ENCODE measurements around the gene ST3GAL4.
"Not testable (repeated sequence)": the region's sequence is repeated elsewhere in the genome, so short reads cannot be mapped to it uniquely, and the experiment has no call there.

ST3GAL4 gene, protein sequence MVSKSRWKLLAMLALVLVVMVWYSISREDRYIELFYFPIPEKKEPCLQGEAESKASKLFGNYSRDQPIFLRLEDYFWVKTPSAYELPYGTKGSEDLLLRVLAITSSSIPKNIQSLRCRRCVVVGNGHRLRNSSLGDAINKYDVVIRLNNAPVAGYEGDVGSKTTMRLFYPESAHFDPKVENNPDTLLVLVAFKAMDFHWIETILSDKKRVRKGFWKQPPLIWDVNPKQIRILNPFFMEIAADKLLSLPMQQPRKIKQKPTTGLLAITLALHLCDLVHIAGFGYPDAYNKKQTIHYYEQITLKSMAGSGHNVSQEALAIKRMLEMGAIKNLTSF

DNA sequence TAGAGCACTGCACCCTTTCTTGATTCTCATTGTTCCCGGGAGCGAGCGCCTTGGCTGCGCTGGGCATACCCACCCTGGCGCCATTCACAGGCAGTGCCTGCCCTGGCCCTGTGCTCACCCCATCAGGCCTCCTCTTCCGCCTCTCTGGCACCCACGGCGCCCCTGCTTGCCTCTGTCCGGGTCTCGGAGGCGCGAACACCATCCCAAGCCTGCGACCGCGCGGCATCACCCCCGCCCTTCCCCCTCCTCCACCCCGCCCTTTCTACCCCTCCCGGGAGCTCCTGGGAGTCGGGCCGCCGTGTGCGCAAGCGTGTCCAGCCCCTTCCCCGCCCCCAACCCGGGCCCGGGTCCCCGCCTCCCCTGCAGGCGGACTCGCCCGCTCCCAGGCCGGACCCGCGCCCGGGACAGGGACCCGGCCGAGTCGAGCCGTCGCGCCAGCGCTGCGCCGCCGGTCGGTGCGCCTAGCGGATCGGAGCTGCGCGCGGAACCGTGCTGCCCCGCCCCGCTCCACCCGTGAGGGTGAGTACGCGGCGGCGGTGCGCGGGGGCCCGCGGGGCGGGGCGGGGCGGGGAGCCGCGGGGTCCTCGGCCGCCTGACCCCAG lies at the start of gene ST3GAL4:
Gene ST3GAL4 (plus strand): TSS at position 363 of the 602 bp plus-strand sequence. CDS start 50,470 bp downstream, outside the sequence.
- DNase-seq, result peak; percentile 69

DNA sequence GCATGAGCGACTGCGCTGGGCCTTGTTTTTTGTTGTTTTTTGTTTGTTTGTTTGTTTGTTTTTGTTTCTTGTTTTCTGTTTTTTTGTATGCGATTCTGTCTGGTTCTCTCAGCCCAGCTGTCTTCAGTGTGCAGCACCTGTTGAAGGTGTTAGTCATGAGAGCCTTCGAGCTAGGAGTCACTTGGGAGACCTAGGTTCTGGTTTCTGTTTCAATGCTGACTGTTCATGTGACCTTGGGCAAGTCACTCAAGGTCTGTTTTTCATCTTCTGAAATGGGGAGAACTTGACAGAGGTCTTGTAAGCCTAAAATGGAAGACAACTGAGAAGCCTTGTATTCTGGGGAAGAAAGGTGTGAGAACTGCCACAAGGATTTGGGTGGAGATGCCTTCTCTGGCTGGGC lies 49.8 kb upstream of the ST3GAL4 start:
- DNase-seq, result no peak

DNA sequence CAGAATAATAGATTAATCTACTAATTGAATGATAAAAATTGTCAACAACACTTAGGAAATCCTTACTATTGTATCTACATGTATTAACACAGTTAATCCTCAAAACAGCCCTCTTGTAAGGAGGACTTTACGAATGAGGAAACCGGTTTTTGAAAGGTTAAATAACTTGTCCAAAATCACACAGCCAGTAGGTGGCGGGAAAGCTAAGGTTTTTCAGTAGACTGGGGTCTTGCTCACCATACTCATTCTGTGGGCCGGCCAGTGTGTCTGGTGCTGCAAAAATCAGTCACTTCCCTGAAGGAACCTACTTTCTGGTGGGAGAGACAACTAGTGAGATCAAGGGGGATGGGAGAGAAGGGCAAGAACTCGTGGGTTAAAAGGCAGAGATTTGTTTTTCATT lies 47.8 kb upstream of the ST3GAL4 start:
- DNase-seq, result peak; percentile 76

DNA sequence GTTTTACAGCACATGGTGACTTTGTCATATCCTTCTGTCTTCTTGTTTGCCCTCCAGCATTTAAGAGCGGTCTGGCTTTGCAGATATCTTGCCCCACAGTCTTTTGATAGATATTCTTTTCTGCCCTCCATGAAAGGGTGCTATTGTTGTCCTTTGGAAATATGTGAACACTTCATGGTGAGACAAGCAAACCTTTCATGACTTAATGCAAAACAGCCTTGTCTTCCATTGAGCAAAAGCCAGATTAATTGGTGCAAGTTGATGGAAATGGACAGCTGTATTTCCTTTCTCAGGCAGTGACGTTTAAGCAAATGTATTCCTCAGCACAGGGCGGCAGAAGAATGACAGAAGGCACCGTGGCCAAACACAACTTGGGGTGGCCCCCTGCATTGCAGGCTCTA lies 47.2 kb upstream of the ST3GAL4 start:
- no peak for DNase-seq

DNA sequence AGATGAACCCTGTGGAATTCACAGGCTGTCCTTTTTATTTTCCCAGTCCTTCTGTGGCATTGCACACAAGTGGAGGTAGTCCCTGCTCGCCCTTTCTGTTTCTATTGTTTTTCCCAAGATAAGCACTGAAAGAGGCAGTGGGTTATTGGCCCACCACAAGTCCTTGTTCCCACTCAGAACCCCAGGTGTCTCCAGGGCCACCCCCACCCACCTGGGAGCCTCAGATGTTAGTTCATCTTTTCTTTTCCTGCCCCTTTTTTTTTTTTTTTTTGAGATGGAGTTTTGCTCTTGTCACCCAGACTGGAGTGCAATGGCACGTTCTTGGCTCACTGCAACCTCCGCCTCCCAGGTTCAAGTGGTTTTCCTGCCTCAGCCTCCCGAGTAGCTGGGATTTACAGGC lies 46.7 kb upstream of the ST3GAL4 start:
- DNase-seq, result not testable (repeated sequence)

DNA sequence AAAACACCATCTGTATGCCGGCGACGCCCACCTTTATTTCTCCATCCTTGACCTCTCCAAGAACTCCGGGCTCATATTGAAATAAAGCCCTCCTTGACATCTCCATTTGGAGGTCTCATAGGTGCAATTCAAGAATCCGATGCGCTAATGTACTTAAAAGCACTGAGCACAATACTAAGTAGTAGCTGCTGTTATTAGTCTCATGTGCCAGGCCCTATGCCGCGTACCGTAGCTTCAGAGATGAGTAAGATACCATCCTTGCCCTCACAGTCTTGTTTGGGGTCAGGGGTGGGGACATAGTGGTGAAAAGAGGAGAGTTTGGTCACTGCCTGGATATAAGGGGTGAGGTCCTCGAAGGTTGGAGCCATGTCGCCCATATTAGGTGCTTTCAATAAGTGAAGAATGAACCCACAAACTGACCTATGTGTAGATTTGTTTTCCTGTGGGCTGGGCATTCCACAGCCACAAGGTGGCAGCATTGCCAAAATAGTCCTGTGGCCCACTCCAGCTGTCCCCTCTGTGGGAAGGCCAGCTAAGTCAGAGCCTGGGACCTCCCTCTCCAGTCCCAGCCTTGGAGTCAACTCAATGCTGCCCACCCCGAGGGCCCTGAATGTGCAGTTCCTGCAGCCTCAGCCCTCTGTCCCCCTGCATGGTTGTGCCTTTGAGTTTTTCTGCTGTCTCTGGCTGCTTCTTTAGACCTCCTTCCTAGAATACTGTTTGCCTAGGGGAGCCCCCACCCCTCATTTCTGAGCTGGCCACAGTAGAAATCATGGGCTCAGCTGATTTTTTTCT lies 45.1 kb upstream of the ST3GAL4 start:
- DNase-seq, result peak; percentile 73

DNA sequence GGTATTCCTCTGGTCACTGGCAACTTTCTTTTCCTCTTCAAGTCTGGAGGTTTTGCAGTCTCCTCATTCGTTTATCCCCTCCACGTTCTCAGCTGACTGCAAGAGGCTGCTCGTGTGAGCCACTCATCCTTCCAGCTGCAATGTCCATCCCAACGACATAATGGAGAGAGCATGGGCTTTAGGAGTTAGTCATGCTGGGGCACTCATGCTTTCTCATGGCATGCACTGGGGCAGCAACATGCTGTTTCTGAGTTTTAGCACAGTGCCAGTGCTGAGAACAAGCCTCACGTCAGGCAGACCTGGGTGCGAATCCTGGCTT lies 44.5 kb upstream of the ST3GAL4 start:
- DNase-seq, result peak; percentile 41

DNA sequence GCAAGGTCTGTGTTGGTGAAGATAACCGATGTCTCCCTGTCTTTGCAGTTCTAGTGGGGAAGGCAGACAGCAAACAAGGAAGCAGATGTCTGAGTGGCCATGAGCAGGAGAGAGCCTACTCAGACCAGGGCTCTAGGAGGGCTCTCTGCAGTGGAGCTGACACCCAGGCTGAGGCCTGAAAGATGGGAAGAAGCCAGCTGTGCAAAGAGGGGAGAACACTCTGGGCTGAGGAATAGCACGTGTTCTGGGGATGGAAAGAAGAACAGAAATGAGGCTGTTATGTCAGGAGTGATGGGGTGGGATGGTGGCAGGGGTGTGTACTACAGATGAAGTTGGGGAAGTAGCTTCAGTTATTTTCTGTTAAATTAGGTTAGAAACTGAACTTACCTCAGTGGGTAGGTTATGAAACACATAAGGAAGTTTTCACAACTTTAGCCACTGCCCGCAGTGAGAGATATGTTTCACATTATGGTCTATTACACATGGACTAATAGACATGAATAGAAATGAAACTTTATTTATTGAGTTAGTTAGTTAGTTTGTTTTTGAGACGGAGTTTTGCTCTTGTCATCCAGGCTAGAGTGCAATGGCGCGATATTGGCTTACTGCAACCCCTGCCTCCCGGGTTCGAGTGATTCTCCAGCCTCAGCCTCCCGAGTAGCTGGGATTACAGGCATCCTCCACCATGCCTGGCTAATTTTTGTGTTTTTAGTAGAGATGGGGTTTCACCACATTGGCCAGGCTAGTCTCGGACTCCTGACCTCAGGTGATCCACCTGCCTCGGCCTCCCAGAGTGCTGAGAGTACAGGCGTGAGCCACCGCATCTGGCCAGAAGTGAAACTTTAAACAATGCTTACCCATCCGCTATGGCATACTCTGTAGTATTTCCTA lies 43.8 kb upstream of the ST3GAL4 start:
- peak; percentile 98 for DNase-seq

DNA sequence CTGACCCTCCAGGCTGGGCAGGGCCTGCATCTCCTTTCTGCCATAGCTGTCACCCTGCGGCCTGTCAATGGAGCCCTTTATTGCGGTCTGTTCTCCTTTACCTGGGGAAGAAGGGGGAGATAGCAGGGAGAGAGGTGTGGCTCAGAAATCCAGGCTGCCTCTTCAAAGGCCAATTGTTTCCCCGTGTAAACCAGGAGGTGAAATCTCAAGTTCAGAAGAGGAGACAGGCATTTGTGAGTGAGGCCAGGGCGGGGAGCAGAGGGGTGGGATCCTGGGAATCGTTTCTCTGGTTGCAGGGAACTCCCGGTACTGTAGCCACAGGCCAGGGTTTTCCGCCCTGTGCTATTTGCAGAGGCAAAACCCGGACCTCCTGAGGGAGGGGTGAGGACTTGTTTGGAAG lies 42.5 kb upstream of the ST3GAL4 start:
- no peak for DNase-seq

DNA sequence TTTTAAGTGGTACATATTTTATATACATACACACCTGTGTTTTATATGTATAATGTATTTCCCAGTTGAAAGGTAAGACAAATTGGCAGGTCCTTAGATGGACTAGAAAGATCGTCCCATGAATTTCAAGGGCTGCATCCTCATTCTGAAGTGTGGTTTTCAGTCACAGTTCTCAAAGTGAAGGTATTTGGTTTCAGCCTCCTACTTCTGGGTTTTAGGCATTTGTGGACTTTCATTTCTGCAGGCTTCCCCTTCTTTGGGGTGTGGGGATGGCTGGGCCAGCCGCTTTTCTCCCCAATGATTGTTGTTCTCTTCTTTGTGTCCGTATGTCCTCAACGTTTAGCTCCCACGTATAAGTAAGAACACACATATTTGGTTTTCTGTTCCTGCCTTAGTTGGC lies 41.7 kb upstream of the ST3GAL4 start:
- peak; percentile 84 for DNase-seq

DNA sequence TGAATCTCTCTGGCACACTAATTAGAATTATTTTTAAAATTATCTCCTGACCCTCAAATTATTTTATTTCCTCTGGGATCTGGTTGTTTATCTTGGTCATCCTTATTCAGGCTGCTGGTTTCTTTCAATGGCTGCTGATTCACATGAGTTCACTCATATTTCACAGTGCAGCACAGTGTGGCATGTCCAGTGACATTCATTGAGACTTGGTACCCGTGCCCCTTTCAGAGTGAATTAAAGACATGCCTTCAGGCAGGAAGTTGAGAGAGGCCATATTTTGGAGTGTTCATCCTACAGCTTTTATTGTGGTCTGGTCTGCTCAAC lies 38.1 kb upstream of the ST3GAL4 start:
- DNase-seq, result no peak

DNA sequence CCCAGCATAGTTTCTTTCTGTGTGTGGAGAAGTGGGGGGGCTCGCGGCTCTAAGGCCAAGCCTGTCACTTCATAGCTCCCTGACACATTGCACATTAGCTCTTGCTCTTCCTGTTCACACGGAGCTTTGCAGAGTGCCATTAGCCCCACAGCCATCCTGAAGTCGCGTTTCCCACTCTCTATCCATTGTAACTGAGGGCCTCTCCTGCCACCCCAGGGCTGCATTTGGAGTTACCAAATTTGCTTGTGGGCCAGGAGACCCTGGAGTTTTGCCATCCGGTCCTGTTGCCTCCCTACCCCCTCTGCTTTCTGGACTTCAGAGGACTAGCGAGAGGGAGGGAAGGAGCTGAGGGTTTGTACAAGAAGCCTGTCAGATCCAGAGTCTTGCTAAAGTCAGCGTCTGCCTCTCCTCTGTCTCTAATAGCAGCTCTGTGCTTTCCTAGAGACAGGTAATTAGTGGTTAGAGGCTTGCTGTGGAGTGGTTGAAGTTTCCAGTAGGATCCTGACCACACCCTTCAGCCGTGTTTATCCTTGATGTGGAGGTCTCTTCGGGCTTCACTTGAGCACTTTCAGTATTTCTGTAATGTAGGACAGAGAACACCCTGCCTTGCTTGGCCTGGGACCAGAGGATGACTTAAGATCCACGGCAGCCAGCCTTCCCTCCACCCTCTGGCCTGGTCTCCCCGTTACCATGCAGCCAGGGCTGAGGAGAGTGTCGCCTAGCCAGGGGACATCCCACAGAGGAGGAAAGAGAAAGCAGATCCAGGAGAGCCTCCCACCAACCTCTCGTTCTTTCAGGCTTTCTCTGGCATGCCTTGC lies 37.5 kb upstream of the ST3GAL4 start:
- DNase-seq, result peak; percentile 82

DNA sequence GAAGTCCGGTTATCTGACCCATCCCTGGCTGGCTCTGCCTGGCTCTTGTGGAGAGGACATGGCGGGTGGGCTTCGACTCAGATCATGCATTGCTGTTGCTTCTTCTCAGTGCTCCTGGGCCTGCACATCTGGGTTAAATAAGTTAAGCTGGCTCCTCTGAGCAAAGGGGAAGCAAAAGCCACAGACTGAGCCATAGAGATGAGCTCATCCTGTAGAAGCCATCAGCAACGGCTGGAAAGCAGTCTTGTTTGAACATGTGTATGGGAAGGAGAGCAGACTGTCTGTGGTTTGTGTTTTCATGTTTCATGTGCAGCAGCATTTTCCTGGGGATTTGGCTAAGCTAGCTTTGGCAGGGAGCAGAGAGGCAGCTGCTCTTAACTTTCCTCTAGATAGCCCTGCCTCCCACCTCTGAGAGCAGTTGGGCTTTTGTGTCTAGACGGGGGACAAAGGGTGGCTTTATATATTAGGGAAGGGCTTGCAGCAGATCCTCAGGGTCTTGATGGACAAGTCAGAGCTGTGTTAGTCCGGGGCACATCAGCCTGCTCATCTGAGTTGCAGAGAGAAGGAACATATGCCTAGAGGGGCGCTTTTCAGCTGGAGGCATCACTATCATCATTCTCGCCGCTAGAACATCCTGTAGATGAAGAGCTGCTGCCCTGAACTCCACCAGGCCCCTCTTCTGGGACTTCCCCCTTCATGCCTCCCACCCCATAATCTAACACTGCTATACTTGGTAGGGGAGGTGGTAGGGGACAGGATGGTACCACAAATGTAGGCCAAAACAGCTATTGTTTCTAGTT lies 36.7 kb upstream of the ST3GAL4 start:
- DNase-seq, result peak; percentile 99

DNA sequence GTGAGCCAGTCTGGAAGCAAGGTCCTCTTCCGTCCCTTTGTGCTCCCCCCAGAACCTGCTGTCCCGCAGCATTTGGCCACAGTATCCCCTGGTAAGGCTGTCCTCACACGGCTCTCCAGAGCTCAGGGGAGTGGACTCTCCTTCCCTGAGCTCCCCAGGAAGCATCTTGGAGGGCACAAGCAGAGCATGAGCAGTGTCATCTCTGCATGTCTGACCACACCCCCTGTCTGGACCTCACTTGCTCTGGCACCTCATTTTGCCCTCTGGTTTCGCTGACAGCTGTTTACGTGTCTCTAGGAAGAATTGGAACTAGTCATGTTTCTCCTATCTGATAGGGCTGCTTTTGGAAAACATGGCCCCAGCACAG lies 36.1 kb upstream of the ST3GAL4 start:
- DNase-seq, result peak; percentile 50

DNA sequence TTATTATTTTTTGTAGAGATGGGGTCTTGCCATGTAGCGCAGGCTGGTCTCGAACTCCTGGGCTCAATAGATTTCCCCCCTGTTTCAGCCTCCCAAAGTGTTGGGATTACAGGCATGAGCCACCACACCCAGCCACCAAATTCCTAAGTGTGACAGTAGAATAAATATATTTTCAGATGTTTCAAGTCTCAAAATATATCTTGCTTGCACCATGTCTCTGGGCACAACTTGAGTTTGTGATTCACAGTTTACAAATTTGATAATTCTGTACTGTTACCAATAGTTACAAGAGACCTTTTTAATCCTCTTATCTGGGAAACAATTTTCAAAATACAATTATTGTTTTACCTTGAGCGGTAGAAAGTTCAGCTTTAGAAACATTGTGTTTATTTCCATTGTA lies 32.5 kb upstream of the ST3GAL4 start:
- no peak for DNase-seq

DNA sequence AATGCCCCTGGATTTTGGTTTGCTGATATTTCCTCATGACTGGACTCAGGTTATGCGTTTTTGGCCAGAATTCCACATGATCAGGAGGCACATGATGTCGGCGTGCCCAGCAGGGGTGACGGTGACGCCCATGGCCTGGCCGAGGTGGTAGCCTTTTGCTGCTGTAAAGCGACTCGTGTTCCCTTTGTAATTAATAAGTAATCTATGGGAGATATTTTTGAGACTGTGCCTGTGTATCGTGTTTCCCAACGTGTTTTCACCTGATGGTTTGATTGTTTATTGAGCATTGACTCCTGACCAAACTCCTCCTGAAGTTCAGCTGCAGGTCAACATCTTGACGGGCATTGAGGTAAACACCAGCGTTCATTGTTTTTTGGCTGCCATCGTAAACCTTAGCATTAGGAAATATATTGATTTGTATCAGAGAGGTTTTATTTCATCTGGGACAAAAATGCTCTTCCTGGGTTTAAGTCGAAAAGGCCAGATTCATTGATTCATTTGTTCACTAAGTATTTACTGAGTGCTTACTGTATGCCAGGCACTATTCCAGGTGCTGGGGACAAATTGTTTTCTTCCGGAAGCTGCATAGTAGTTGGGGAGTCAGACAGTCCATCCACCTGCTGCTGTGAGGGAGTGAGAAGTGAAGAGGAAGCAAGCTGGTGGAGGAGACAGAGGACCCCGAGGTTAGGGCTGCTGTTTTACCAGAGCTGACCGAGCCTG lies 28.0 kb upstream of the ST3GAL4 start:
- no peak for DNase-seq

DNA sequence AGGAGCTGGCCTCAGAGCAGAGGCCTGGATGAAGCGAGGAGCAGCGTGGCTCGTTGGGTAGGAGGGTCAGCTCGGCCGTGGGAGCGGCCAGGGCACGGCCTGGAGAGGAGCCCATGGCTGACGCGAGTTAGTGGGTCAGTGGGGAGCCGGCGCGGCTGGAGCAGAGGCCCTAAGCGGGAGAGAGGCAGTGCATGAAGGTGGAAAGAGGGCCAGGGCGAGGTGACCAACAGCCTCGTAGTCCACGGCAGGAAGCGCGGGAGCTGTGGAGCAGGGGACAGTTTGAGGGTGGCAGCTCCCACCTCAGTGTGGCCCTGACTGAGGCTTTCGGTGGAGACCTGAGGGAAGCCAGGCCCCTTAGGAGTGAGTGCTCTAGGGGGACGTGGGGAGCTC lies 27.5 kb upstream of the ST3GAL4 start:
- DNase-seq, result no peak

DNA sequence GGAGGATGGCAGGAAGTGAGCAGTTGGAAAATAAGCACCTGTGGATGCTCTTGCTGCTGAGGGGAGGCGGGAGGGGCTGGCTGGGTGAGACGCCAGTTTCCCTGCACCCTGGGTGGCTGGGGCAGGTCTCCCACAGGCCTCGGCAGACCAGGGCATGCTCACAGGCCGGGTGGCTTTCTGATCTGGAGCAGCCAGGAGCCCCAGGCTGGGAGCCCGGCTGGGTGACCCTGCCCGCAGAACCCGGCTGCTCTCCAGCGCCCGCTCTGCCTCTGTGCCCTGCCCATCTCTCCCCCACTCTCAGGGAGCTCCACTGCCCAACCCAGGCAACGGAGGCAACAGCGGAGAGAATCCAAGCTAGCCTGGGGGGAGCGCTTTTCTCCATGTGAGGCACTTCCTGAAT lies 27.0 kb upstream of the ST3GAL4 start:
- DNase-seq, result no peak

DNA sequence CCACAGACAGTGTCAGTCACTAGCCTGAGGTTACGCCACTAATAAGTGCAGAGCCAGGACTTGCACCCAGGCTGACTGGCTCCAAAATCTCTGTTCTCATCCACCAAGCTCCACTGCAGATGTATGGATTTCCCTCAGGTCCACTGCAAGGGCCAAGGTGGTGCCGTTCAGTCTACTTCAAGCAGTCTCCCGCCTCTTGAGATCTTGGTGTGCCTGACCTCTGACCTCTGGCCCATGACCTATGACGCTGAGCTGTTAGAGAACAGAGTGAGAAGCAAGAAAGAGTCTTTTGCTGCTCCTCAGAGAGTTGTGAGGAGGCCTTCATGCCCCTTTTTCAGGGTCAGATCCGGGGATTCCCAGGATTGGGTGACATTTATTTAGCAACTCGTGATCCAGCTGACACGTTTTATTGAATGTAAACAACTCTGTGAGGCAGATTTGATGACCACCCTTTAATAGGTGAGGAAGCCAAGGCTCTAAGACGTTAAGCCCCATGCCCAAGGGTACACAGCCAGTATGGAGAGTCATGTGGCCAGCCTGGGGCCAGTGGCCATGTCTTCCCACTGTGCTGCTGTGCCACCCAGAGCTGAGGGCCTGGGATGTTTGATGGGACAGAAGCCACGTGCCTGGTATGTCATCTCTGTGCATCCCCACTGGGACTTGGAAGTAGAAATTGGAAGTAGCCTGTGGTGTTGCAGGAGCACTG lies 26.4 kb upstream of the ST3GAL4 start:
- DNase-seq, result no peak

DNA sequence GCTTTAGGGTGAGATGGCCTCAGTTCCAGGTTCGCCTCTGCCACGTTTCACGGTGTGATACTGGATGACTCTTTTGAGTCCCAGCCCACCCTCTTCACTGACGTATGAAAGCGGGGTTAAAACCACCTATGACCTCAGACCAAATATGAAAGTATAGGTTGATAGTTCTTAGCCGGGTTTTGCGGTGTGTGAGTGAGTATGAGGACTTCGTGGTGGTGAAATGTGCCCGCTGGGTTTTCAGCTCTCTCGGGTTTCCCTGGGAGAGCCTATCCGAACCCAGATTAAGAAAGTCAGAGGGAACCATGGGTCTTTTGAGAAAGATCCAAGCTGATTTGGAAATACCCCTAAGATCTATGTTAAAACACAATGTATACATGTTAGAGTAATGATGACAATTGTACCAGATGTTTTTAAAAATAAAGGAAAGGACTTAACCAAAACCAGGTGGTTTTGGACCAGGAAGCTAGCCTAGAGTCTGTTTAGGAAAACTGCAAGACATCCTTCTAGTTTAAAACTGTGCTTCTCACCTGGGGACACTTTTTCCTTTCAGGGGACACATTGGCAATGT lies 25.8 kb upstream of the ST3GAL4 start:
- DNase-seq, result no peak

Data from MV-4-11 (cell line).